Ovary (tissue), 9 donors: ENCODE measurements around the gene WDR7. TPM values are rescaled to one million over a fixed set of nuclear protein-coding genes. Genes with fewer than 3 reads are reported as not detected.

Source experiments
- DNase-seq, 5 donors: peaks; one replicate each; pipeline ENCODE4 v3.0.0-alpha.2; 2019 to 2020
- H3K27ac ChIP-seq, 2 donors: fragments of 200-600 bp; one replicate each; pipeline versions ENCODE4 v1.5.1 to v1.8.0; 2019 to 2022
- H3K27me3 ChIP-seq: fragments of 200-600 bp; one replicate; pipeline ENCODE4 v1.8.0; 2022
- H3K36me3 ChIP-seq: fragments of 200-600 bp; sonication (generic); one replicate; pipeline ENCODE4 v1.5.1; 2019
- H3K4me1 ChIP-seq: one replicate; pipeline ENCODE4 v1.8.1; 2013; ENCODE audit warnings: mild to moderate bottlenecking, moderate library complexity; ENCODE audit not compliant: insufficient read depth
- H3K4me3 ChIP-seq: fragments of 200-600 bp; sonication (generic); one replicate; pipeline ENCODE4 v1.5.1; 2017
- H3K9me3 ChIP-seq, 2 donors: fragments of 200-600 bp in 1 of 2; sonication (generic) in 1 of 2; one replicate each; pipeline versions ENCODE4 v1.5.1 to v1.8.1; 2013 to 2019; ENCODE audit warnings: mild to moderate bottlenecking in 1 of 2, moderate library complexity in 1 of 2
- CTCF ChIP-seq, 3 donors: fragments of 450-650 bp in 2 of 3; fragments of 200-600 bp in 1 of 3; IDR thresholded peaks; one replicate each; pipeline versions ENCODE4 v1.5.1 to v1.8.0; 2016 to 2022; ENCODE audit warnings: antibody characterized with exemption in 3 of 3, mild to moderate bottlenecking in 1 of 3
- EP300 ChIP-seq: sonication (generic); formaldehyde crosslinking; IDR thresholded peaks from one replicate; pipeline ENCODE4 v1.6.1; 2017; ENCODE audit warnings: antibody characterized with exemption
- POLR2A ChIP-seq: fragments of 450-650 bp; IDR thresholded peaks from one replicate; pipeline ENCODE4 v1.6.1; 2017; ENCODE audit warnings: antibody characterized with exemption, mild to moderate bottlenecking, moderate library complexity
- WGBS, 3 donors: extraction: QIAGEN DNeasy Blood & Tissue Kit in 1 of 3; methylation state at CpG; one replicate each; pipeline versions ENCODE4 v1.1.5 to v1.1.7; 2013 to 2017; 5-methylcytosine and 5-hydroxymethylcytosine counted together
- intact Hi-C, 4 donors: fragments of 100-400 bp; cut with DNase I; formaldehyde crosslinking; loops; one replicate each; pipeline versions ENCODE4 v1.11.0 to v1.15.1; 2022 to 2023
- polyA plus RNA-seq, 2 donors: library from polyadenylated mRNA; stranded (reverse); fragments of 200-250 nt in 1 of 2; fragments of 350-450 nt in 1 of 2; fragmentation: Illumina TruSeq in 1 of 2; extraction: RNeasy Lipid Tissue Mini Kit (QIAGEN cat#74804) in 1 of 2; gene quantifications; one replicate each; pipeline ENCODE4 v1.2.3, GENCODE V29; 2013 to 2014
- total RNA-seq, 7 donors: library from RNA; depleted of rRNA in 2 of 7; stranded (reverse); fragments of >200 nt in 2 of 7; fragmentation: NEBNext Ultra II Directional in 3 of 7; extraction: Animal tissue kit (Norgen Biotek cat#: 25700) in 3 of 7; gene quantifications; one replicate each; pipeline versions ENCODE4 v1.1.0 to v1.2.4, GENCODE V29; 2016 to 2023
- donor health status: DM: no; HTN: no; CAD: no; lungs with moderate emphysema.
- donor health status: DM: no; HTN: no; CAD: no.
- donor health status: Bipolar disorder and iron deficiency.
- donor health status: DM: yes; HTN: yes; CAD: no.
- donor health status: DM: no; HTN: no; CAD: no.
- donor health status: DM: yes; HTN: yes; CAD: no.

The WDR7 gene
- total and polyA plus RNA-seq, 9 donors, result 4.8 to 29.1 (median 24.7) TPM

GRCh38 chr18:56747032-56747658 is 96.0 kb downstream of the WDR7 start:
- Histone ChIP-seq H3K27me3 (no peaks in the 10 kb centered on the region), H3K4me3 (no peak overlapping the region), H3K4me1 (no peaks in the 10 kb centered on the region), H3K9me3 (no peaks in the 10 kb centered on the region), H3K36me3 (no peaks in the 10 kb centered on the region), H3K27ac (no peak overlapping the region)
- no peak for TF ChIP-seq CTCF (IDR thresholded peaks at IDR 0.05)
- no peak for TF ChIP-seq EP300
- no peak for TF ChIP-seq POLR2A
- no peak for DNase-seq
- WGBS, 3 donors, result 95 to 97% (median 96%) methylated on average over 1 of the region's 1 CpG
- intact Hi-C loops, result loop anchor here in 1 of 4 donors (10.0 kb wide), 1 partner anchor 818 kb away; no protein-coding TSS in a partner anchor

GRCh38 chr18:56747857-56748256 is 96.7 kb downstream of the WDR7 start:
- TF ChIP-seq POLR2A, result no peak
- no peak for TF ChIP-seq EP300
- no peak for TF ChIP-seq CTCF (IDR thresholded peaks at IDR 0.05)

GRCh38 chr18:56748698-56749268 is 97.6 kb downstream of the WDR7 start:
- Histone ChIP-seq H3K4me1 (no peaks in the 10 kb centered on the region), H3K9me3 (no peaks in the 10 kb centered on the region), H3K36me3 (no peaks in the 10 kb centered on the region), H3K27me3 (no peaks in the 10 kb centered on the region), H3K4me3 (no peak overlapping the region), H3K27ac (no peak overlapping the region)
- intact Hi-C loops, result loop anchor here in 1 of 4 donors (10.0 kb wide), 1 partner anchor 816 kb away; no protein-coding TSS in a partner anchor
- TF ChIP-seq EP300 (no peak), CTCF (IDR thresholded peaks at IDR 0.05) (peak in 1 of 3 donors; percentile 20)
- WGBS, 3 donors, result 65 to 78% (median 67%) methylated on average over 2 of the region's 2 CpGs
- no peak for DNase-seq

More at GRCh38 chr18:56747857-56748256, 96.7 kb downstream of the WDR7 start:
- no peak overlapping the region for H3K27ac ChIP-seq
- H3K36me3 ChIP-seq, result no peaks in the 10 kb centered on the region
- H3K4me1 ChIP-seq, result no peaks in the 10 kb centered on the region
- intact Hi-C loops, result loop anchor here in 1 of 4 donors (10.0 kb wide), 1 partner anchor 817 kb away; no protein-coding TSS in a partner anchor
- no peaks in the 10 kb centered on the region for H3K27me3 ChIP-seq
- no peak overlapping the region for H3K4me3 ChIP-seq
- no peaks in the 10 kb centered on the region for H3K9me3 ChIP-seq
- DNase-seq, result no peak

GRCh38 chr18:56756966-56757365 is 105.8 kb downstream of the WDR7 start:
- intact Hi-C loops, result loop anchor here in 1 of 4 donors (10.0 kb wide), 1 partner anchor 808 kb away; no protein-coding TSS in a partner anchor
- no peak for DNase-seq
- no peak for TF ChIP-seq POLR2A
- TF ChIP-seq EP300, result no peak
- TF ChIP-seq CTCF (IDR thresholded peaks at IDR 0.05), result no peak

More at GRCh38 chr18:56756966-56757365, 105.8 kb downstream of the WDR7 start:
- H3K4me3 ChIP-seq, result no peak overlapping the region
- H3K9me3 ChIP-seq, result no peaks in the 10 kb centered on the region
- no peaks in the 10 kb centered on the region for H3K4me1 ChIP-seq
- WGBS, 3 donors, result 71 to 75% (median 72%) methylated on average over 9 of the region's 9 CpGs
- H3K27me3 ChIP-seq, result no peaks in the 10 kb centered on the region
- H3K36me3 ChIP-seq, result no peaks in the 10 kb centered on the region
- H3K27ac ChIP-seq, result no peak overlapping the region
